ENCODE results near the gene IQSEC3.

IQSEC3 gene

GRCh38 chr12:84056-84455 lies 17.5 kb downstream of the IQSEC3 start:
- no peak for DNase-seq

GRCh38 chr12:85191-85666 lies 18.7 kb downstream of the IQSEC3 start:
- no peak for DNase-seq

GRCh38 chr12:87315-87714 lies 20.7 kb downstream of the IQSEC3 start:
- DNase-seq: no peak

DNA sequence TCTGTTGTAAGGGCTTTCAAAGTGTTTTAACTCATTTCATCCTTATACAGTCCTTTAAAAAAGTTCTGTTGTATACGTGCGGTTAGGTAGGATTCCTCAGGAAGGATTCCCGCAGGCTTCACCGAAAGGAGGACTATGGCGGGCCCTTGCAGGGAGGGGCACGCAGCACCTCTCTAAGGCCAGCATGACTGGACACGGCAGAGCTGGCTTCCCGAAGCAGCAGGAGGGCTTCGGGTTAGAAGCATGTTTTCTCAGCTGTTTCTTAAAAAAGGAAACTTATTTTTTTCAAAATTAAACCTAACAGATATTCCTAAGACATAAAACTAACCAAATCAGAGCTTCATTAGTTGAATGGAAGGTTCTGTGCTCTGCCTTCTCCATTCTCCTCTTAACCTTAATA lies 21.3 kb downstream of the IQSEC3 start:
- DNase-seq: no peak

- DNase-seq: no peak
Measured at GRCh38 chr12:89653-90052, 23.1 kb downstream of the IQSEC3 start.

DNA sequence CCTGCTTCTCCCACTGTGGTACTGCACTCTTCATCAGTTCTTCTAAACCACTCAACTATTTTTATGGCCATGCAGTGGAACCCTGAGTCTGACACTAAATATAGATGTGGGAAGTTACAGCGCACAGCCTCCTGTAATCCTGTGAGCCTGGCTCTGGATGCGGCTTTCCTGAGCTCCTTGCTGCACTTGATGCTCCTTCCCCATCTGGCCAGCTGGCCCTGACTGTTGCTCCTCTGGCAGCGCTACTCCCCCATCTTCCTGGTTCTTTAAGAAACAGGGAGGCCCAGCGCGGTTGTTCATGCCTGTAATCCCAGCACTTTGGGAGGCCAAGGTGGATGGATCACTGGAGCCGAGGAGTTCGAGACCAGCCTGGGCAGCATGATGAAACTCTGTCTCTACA lies 24.6 kb downstream of the IQSEC3 start:
- DNase-seq: no peak

GRCh38 chr12:93266-94005 lies 26.9 kb downstream of the IQSEC3 start:
- no peak for DNase-seq

GRCh38 chr12:96543-96942 lies 30.0 kb downstream of the IQSEC3 start:
- DNase-seq: no peak

- no peak for DNase-seq
Measured at GRCh38 chr12:98924-99352, 32.4 kb downstream of the IQSEC3 start.

GRCh38 chr12:99605-100004 lies 33.0 kb downstream of the IQSEC3 start:
- DNase-seq: no peak

GRCh38 chr12:101969-102878 lies 35.7 kb downstream of the IQSEC3 start:
- DNase-seq: no peak

DNA sequence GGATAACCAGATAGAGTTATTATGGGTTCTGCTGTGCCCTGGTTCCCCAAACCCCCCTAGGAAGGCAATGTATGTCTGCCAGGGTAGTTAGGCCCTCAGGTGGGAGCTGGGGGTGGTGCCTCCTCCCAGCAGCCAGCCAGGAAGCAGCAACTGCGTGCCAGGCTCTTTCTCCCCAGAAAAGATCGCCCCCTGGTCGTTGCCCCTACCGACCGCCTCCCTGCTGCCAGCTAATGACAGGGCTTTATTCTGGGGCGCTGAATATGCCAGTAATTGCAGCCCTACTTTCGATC lies 36.3 kb downstream of the IQSEC3 start:
- DNase-seq: no peak

DNA sequence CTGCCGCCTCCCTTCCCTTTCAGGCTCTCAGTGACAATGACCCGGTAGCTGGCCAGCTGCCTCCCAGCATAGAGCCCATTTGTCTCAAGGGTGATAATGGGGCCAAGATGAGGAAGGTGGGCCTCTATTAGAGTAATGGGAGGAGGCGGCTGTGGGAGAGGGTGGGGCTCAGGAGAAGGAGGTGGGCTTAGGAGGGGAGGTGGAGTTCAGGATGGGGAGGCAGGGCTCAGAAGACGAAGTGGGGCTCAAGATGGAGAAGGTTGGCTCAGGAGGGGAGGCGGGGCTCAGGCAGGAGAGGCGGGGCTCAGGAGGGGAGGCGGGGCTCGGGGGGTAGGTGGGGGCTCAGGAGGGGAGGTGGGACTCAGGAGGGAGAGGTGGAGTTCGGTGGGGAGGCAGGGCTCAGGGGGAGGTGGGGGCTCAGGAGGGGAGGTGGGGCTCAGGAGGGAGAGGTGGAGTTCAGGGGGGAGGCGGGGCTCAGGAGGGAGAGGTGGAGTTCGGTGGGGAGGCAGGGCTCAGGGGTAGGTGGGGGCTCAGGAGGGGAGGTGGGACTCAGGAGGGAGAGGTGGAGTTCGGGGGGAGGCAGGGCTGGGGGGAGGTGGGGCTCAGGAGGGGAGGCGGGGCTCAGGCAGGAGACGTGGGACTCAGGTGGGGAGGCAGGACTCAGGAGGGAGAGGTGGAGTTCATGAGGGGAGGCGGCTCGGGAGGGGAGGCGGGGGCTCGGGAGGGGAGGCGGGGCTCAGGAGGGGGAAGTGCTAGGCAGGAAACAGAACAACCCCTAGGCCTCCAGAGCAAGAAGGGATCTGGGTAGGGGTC lies 36.8 kb downstream of the IQSEC3 start:
- no peak for DNase-seq

DNA sequence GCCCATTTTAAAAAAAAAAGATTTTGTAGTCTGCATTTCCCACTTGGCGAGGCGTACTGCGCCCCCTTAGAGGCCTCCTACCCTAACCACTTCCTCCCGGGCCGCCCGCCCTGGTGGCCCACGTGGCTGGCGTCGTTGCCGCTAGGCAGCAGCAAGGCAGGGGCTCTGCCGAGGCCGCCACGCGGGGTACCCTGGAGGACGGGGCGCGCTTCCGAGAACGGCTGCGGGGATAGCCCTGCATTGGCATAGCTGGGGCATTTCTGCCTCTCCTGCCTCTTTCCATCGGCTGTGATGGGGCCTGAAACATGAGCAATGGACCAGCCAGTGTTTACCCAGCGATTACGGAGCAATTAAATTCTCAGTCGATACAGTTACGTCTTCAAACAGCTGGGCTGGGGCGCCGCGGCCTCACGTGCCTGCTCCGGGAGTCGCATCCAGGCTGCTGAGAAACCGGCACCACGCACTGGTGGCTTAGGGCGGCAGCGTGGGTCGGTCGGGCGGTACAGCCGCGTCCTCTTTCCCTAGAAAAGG lies 38.0 kb downstream of the IQSEC3 start:
- no peak for DNase-seq

DNA sequence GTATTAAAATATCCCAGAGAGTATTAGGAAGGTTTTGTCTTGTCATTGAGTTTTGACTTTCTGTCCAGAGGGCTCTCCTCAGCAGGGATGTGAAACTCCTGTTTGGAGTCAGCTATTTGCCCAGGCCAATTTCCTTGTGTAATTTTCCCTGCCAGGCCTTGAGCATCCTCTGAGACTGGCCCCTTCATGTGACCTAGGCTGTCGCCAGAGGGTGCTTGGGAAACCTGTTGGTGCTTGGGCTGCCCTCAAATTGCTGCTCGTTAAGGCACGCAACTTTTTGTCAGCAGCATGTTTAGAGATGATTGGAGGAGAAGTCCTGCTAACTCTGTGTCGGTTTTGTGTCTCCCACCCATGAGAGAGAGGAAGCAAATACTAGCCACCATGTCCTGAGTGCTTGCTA lies 39.1 kb downstream of the IQSEC3 start:
- DNase-seq: no peak

- no peak for DNase-seq
Measured at GRCh38 chr12:106118-106591, 39.6 kb downstream of the IQSEC3 start.

DNA sequence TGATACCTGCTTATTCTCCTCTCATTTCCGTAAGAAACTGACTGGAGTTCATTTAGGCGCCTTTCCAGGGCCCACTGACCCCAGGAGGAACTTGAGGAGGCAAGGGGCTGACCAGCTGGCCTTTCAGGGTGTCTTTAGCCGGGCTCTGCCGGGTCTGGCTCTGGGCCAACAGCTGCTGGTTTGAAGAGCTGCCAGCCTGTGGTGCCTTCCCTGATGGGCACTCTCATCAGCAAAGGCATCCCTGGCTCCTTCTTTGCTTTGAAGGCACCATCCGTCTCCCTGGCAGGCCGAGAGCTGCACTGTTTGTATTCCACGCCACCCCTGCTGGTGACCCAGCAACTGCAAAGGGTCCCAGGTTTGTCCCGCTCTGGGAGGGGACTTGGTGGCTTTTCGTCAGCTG lies 42.0 kb downstream of the IQSEC3 start:
- no peak for DNase-seq

DNA sequence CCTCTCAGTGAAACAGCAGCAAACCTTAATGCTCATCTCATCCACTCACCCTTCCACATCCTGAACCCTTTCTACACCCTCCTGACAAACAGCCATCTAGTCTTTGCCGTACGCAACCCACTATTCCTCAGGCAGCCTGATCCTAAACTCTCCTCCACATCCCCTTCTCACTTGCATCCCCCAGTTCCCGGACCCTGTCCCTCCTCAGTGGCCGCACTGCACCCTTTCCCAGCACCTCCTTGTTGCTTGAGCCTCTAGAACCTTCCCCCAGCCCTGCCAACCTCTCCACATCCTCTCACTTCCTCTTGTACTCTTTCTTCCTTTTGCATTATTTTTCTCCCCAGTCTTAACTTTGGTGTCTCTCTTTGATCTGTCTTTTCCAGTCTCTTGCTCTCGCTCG lies 42.9 kb downstream of the IQSEC3 start:
- DNase-seq: no peak

DNA sequence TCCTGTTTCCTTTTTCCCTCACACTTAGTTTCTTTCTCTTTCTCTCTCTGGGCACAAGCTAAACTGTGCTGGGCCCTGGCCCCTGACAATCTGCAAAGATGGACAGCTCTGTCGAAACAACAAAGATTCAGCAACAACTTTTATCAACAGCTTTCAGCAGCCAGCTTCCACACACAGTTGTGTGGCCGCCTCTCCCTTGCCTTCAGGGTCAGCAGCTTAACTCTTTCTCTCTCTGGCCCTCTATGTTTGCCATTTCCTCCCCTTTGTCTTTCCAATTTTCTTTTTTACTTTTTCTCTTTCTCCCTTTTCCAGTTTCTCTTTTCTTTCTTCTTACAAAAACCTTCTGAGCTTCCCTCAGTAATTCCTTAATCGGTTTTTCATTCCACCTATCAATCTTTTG lies 43.3 kb downstream of the IQSEC3 start:
- no peak for DNase-seq

- DNase-seq: no peak
Measured at GRCh38 chr12:111699-112493, 45.3 kb downstream of the IQSEC3 start.

- DNase-seq: no peak
Measured at GRCh38 chr12:113347-113746, 46.8 kb downstream of the IQSEC3 start.

GRCh38 chr12:114626-115211 lies 48.2 kb downstream of the IQSEC3 start:
- no peak for DNase-seq
